ENCODE data around the gene NFIA. TPM values are rescaled to one million over a fixed set of nuclear protein-coding genes. Genes with fewer than 3 reads are reported as not detected.
"Not testable (repeated sequence)": the region's sequence is repeated elsewhere in the genome, so short reads cannot be mapped to it uniquely, and the experiment has no call there.

NFIA gene
- total RNA-seq, 1 experiment from 2014 or later, result 38.6 TPM

DNA sequence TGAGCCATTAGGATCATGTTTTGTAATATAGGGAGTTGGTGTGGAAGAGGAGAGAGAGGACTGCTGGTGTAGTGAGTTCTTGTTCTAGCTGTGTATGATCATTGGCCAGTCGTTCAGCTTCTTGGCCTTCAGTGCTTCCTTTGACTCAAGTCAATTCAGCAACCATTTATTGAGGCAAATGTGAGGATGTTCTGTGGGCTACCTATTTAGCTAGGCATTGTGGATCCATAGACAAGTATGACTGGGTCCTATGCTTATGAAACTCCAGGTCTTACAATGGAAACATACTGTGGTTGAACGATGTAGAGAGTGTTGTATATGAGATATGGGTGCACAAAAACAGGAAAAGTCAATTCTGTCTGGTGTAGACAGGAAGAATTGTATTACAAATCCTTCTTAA, 41.7 kb downstream of the NFIA start:
- H3K27me3 Mint-ChIP-seq (ENCODE audit: unreplicated experiment), result no peaks in the 10 kb centered on the region
- H3K4me3 Mint-ChIP-seq (ENCODE audit: low read depth, unreplicated experiment), result no peak overlapping the region
- TF ChIP-seq CTCF (IDR thresholded peaks at IDR 0.05; ENCODE audit: unreplicated experiment), result no peak
- no peak for DNase-seq
- intact Hi-C loops (cut with micrococcal nuclease; ENCODE audit: unreplicated experiment), result no loop called here
- H3K36me3 Mint-ChIP-seq (ENCODE audit: insufficient read depth, unreplicated experiment), result no peaks in the 10 kb centered on the region
- peaks cover 9% of the 10 kb centered on the region for H3K4me1 Mint-ChIP-seq (ENCODE audit: low read depth, unreplicated experiment)
- CTCF ChIA-PET, result interaction anchor here (0.5 kb wide), 1 partner anchor 17 kb away, joined by 6 read pairs; no protein-coding TSS in a partner anchor
- H3K27ac Mint-ChIP-seq (ENCODE audit: unreplicated experiment), result no peak overlapping the region
- no TSS peak for BruUV-seq (replicated peaks)
- no peaks in the 10 kb centered on the region for H3K9me3 Mint-ChIP-seq (ENCODE audit: low read depth, unreplicated experiment)

DNA sequence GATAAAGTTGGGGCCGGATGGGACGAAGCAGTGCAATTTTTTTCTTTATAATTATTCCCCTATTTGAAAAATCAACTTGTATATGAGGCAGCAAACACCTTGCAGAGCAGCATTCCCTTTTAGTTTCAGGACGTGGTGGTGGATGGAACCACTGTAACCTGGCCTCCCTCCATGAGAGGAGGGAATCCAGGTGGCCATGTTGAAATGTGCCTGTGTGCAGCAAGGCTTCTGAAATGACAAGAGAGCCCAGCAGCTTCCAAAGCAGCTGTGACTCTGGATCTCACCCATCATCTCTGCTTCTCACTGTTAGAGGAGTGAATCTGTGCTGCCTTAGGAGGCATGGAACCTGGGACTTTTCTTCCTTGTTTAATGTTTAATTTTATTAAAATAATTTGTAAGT, 42.3 kb downstream of the NFIA start:
- CTCF ChIA-PET, result no interaction called here
- Mint-ChIP-seq H3K4me3 (ENCODE audit: low read depth, unreplicated experiment) (no peak overlapping the region), H3K27me3 (ENCODE audit: unreplicated experiment) (no peaks in the 10 kb centered on the region), H3K4me1 (ENCODE audit: low read depth, unreplicated experiment) (peaks cover 3% of the 10 kb centered on the region), H3K36me3 (ENCODE audit: insufficient read depth, unreplicated experiment) (no peaks in the 10 kb centered on the region), H3K9me3 (ENCODE audit: low read depth, unreplicated experiment) (no peaks in the 10 kb centered on the region), H3K27ac (ENCODE audit: unreplicated experiment) (no peak overlapping the region)
- DNase-seq, result no peak
- TF ChIP-seq CTCF (IDR thresholded peaks at IDR 0.05; ENCODE audit: unreplicated experiment), result no peak
- no TSS peak for BruUV-seq (replicated peaks)
- intact Hi-C loops (cut with micrococcal nuclease; ENCODE audit: unreplicated experiment), result no loop called here

DNA sequence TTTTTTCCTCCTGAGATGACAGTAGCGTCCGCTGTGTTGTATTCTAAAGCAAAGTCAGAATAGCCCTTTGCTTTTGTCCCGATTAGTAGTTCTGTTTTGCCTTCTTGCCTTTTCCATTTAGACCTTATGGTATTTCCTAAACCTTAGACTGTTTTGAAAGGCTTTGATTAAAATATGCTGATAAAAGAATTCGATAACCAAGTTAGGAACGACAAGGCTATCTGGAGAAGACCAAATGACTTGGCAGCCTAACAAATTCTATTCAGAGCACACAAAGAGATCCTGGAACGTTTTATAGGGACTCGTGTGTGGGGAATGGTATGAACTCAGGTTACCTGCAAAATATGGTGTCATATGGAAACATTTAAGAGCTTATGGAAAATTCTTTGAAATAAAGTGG, 42.9 kb downstream of the NFIA start:
- no TSS peak for BruUV-seq (replicated peaks)
- Mint-ChIP-seq H3K36me3 (ENCODE audit: insufficient read depth, unreplicated experiment) (no peaks in the 10 kb centered on the region), H3K4me3 (ENCODE audit: low read depth, unreplicated experiment) (no peak overlapping the region), H3K27ac (ENCODE audit: unreplicated experiment) (no peak overlapping the region), H3K27me3 (ENCODE audit: unreplicated experiment) (no peaks in the 10 kb centered on the region), H3K9me3 (ENCODE audit: low read depth, unreplicated experiment) (no peaks in the 10 kb centered on the region), H3K4me1 (ENCODE audit: low read depth, unreplicated experiment) (peaks cover 5% of the 10 kb centered on the region)
- no peak for TF ChIP-seq CTCF (IDR thresholded peaks at IDR 0.05; ENCODE audit: unreplicated experiment)
- DNase-seq, result no peak
- CTCF ChIA-PET, result no interaction called here
- intact Hi-C loops (cut with micrococcal nuclease; ENCODE audit: unreplicated experiment), result no loop called here

DNA sequence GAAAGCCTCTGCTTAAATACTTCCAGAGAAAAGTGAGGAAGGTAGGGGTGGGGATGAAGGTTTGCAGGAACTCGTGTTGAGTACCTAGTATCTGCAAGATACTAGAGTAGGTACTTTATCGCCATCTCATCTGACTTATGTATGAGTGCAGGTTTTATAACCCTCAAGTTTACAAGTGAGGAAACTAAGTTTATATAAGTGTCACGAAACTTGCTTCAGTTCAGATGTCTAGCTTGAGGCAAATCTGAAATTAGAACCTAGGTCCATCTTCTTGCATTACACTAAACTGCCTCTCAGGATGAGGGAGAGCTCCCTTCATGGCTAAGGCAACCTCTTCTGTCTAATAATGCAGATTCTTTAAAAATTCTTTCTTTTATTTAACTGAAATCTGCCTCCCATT, 43.5 kb downstream of the NFIA start:
- intact Hi-C loops (cut with micrococcal nuclease; ENCODE audit: unreplicated experiment), result no loop called here
- Mint-ChIP-seq H3K27ac (ENCODE audit: unreplicated experiment) (no peak overlapping the region), H3K9me3 (ENCODE audit: low read depth, unreplicated experiment) (no peaks in the 10 kb centered on the region), H3K4me1 (ENCODE audit: low read depth, unreplicated experiment) (peaks cover 7% of the 10 kb centered on the region), H3K27me3 (ENCODE audit: unreplicated experiment) (no peaks in the 10 kb centered on the region), H3K4me3 (ENCODE audit: low read depth, unreplicated experiment) (no peak overlapping the region), H3K36me3 (ENCODE audit: insufficient read depth, unreplicated experiment) (no peaks in the 10 kb centered on the region)
- no TSS peak for BruUV-seq (replicated peaks)
- DNase-seq, result no peak
- CTCF ChIA-PET, result no interaction called here
- TF ChIP-seq CTCF (IDR thresholded peaks at IDR 0.05; ENCODE audit: unreplicated experiment), result no peak

DNA sequence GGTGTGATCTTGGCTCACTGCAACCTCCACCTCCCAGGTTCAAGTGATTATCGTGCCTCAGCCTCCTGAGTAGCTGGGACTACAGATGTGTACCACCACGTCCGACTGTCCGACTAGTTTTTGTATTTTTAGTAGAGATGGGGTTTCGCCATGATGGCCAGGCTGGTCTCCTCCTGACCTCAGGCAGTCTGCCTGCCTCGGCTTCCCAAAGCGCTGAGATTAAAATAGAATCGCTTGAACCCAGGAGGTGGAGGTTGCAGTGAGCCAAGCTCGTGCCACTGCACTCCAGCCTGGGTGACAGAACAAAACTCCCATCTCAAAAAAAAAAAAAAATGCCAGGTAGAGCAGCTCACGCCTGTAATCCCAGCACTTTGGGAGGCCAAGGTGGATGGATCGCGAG, 44.5 kb downstream of the NFIA start:
- not testable (repeated sequence) for H3K27me3 Mint-ChIP-seq (ENCODE audit: unreplicated experiment); H3K4me3 Mint-ChIP-seq (ENCODE audit: low read depth, unreplicated experiment); DNase-seq

More for the DNA sequence above, 44.5 kb downstream of the NFIA start:
- H3K27ac Mint-ChIP-seq (ENCODE audit: unreplicated experiment); H3K9me3 Mint-ChIP-seq (ENCODE audit: low read depth, unreplicated experiment); CTCF ChIA-PET; BruUV-seq (replicated peaks); H3K36me3 Mint-ChIP-seq (ENCODE audit: insufficient read depth, unreplicated experiment); H3K4me1 Mint-ChIP-seq (ENCODE audit: low read depth, unreplicated experiment); intact Hi-C loops (cut with micrococcal nuclease; ENCODE audit: unreplicated experiment): not testable (repeated sequence)

All from Calu3 (cell line).